HL-60/S4 treated with phorbol 12-myristate 13-acetate at 8.2 ng/mL for 4 days and 3 days (cell line): ENCODE data around the gene B4GALT3.

Experiments used
- in situ Hi-C: fragments of 300-500 bp; cut with MboI; formaldehyde crosslinking; loops from 2 replicates; pipeline ENCODE4 v1.15.0; 2022; ENCODE audit warnings: low sequenced_read_pairs

The B4GALT3 gene

DNA sequence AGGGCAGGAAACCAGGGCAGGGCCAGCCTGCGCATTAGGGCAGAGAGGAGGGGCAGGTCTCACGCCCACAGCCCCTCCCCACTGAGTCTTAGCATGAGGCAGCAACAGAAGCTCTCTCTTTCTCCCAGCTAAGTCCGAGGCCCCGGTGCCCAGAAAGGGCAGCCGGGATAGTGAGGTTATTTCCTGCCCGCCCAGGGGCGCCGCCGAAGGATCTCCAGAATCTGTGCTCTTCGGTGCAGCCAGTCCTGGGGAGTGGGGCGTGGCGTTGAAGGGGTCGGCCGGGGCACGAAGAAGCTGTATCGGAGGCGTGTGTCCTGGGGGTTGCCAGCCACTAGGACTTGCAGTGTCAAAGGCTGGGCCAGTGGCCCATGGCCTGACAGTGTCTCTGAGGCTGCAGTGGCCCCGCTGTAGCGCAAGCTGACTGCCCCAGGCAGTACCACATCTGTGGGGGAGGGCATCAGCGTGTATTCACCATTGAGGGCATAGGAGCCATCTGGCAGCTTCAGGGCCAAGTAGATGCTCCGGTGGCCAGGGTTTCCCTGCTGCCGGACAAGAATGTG lies 13.7 kb upstream of the B4GALT3 start:
- in situ Hi-C loops = no loop called here

DNA sequence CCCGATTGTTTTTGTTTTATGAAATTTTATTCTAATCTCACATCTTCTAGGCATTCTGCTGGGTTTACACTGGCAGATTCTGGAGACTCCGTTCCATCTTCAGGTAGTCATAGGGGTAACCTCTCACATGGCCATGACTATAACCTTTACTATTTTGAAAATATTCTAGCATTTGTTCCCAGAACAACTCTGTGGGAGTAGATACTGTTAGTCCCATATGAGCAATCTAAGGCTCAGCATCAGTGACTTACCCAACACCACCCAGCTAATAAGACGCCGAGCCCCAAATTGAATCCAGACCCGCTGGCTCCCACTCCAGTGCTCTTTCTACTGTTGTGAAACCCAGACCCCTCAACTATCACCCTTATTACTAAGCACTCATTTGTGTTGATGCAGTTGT lies 11.7 kb upstream of the B4GALT3 start:
- in situ Hi-C loops = no loop called here

DNA sequence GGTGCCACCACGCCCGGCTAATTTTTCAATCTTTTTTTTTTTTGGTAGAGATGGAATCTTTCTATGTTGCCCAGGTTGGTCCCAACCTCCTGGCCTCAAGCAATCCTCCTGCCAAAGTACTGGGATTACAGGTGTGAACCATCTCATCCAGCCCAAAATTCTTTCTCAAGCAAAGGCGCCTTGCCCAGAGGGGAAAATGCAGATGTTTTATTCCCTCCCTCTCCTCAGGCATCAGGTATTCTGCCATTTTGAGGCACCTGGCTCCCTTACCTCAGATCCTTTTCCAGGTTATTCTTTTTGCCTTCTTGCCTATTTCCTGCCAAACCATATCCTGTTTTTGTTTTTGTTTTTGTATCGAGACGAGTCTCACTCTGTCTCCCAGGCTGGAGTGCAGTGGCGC lies 11.1 kb upstream of the B4GALT3 start:
- in situ Hi-C loops = no loop called here

DNA sequence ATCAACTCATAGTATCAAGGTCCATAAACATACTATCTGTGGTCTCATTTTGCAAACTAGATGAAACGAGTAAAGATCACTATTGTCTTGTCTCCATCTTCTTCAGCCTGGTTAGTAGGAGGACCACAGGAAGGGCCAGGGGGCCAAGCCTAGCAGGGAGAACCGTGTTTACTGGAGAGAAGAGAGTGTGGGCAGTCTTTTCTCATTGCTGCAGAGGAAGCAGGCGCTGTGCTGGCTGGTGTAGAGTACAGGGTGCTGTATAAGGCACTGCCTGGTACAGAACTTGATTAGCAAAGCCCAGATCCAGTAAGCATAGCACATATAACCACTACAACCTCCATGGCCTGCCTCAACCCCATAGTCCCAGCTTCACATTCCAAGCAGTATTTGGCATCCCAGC lies 10.0 kb upstream of the B4GALT3 start:
- in situ Hi-C loops = no loop called here

DNA sequence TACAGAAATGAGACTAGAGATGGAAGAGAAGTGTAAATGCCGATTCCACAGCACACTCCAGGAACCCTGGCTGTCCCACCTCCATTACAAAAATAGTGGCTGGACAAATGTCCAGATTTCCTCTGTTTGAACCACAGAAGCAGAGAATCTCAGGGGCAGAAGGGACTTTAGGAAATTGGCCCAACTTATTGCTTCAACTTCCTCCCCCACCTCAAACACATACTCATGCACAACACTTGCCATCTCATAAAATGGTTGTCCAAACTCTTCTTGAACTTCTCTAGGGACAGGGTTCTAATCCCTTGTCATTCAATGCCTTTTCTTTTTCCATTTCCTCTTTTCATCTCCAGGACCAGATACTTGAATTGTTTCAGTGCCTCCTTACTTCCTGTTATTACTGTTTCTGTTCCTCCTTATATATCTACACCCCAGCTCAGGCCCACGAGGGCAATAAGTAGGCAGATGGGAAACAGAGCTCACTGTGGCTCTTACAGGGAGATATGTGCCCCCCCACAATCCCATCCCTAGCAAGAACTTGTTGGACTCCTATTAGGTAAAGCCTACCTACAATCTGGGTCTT lies 8.5 kb upstream of the B4GALT3 start:
- in situ Hi-C loops = no loop called here

DNA sequence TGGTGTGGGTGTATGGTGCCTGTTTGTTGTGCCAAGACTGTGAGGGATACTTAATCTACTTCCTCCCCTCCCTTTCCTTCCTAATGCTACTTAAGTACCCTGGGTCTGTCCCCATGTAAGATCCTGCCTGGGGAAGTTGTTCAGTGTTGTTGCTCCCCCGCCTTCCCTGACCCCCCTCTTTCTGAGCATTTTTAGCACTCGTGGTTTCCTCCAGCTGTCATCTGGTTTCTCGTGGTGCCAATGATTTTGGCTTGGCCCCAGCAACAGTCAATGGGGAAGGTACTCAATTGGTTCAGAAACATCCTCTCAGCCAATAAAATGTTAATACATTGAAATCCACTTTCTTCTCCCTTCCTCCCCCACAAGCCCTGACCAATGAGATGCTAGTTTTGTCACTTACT lies 8.0 kb upstream of the B4GALT3 start:
- in situ Hi-C loops = no loop called here

DNA sequence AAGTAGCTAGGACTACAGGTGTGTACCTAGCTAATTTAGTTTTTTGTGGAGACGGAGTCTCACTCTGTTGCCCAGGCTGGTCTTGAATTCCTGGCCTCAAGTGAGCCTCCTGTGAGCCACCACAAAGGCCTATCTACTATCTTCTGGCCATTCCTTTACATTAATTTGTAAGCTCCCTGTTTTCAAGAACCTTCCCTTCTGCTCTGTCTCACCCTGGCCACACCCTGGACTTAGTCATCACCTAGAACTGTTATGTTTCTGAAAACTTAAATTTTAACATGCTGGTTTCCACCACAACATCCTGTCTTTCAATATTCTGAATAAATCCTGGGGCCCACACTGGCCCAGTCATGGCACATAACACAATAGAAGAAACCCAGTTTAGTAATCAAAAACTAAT lies 4.9 kb upstream of the B4GALT3 start:
- in situ Hi-C loops = no loop called here

DNA sequence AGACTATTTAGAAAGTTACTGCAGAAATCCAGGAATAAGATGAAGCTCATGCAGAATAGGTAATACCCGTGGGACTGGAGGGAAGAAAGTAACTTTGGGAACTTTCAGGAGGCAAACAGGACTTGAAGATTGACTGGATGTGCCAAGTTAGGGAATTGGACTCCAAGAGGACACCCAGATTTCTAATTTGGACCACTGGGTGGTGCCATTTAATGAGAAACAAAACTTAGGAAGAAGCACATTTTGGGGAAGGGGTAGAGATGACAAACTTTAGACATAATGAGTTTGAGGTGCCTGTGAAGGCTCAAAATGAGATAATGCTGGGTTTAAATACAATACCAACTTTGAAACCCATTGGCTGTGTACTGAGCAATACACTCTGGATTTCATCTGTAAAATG lies 3.3 kb upstream of the B4GALT3 start:
- in situ Hi-C loops = no loop called here

DNA sequence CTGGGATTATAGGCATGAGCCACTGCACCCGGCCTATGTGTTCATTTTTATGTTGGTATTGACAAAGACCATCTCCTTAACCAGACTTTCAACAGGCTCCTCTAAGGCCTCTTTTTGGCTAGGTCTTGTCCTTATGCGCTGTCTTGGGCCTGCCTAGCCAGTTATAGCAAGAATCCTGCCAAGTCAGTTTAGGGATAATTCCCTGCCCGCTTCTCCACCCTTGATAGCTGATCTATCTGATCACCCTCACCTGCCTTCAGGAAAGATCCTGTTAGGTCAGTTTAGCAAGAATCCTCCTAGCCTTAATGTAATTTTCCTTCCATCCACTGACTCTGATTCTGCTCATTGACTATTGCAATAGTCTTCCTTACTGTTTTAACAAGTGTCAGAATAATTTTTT lies 2.4 kb upstream of the B4GALT3 start:
- in situ Hi-C loops = no loop called here

DNA sequence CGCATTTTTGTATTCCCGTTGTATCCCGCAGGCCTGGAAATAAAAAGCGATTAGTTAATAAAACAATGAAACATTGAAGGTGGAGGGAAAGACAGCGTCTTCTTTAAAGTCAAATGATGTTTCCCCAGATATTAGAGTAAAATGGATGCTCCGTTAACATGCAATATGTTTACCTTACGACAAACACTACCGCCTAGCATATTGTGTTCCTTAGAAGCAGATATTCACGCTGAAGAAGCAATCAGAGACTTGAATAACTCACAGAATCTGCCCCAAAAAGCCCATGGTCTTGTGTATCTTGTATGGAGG lies 583 bp upstream of the B4GALT3 start:
- in situ Hi-C loops = no loop called here

DNA sequence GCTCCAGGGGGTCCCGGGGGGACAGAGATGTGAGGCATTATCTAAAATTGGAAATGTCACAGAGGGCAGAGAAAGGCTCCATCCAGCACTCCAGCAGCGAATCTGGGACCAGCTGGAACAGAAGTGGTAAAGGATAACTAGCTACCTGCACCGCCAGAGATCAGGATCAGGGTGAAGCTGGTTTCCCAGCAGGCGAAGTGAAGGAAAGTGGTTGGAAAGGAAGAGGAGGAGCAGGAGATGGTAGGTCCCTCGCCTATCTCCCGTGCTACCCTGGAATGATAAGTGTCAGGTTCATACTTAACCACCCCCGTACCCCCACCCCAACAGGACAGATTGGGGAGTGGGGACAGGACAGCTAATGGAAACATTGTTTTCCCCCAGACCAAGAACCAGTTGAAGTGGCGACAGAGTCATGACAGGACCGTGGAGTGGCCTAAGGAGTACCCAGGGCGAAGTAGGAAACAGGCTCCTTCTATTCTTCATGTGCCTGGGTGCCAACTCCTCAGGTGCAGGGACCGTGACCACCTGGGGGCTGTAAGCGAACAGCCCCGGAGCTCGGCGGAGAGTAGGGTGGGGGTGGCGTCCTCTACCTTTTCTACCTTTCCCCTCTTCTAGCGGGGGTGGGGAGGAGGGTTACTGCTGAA lies 717 bp downstream of the B4GALT3 start:
- in situ Hi-C loops = no loop called here

DNA sequence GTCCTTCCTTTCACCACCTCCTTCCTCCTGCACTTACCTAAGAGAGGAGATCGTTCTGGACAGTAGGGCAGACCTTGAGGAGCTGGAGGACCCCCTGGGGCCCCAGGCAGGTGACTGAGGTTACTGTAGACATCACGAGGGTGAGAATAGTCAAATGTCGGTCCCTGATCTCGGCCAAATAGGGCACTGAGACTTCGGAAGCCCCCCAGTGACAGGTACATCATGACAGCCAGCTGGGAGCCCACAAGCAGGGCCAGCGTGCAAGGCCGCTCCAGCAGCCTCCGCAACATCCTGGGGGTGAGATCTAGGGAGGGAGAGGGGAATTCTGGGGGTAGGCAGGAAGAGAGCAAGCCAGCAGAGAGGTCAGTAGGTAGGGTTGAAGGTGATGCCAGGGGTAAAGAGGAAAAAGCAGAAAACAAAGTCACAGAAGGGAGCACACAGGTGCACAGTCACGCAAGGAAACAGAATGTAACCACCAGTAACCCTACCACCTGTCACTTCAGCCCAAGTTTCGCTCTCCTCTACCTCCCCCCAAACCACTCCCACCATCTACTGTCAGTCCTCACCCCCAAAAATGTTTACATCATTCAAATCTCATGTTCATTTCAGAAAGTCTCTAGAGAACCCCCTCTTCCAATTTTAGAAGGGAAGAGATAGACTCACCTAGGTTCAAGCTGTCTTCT lies 1.4 kb downstream of the B4GALT3 start:
- in situ Hi-C loops = no loop called here

DNA sequence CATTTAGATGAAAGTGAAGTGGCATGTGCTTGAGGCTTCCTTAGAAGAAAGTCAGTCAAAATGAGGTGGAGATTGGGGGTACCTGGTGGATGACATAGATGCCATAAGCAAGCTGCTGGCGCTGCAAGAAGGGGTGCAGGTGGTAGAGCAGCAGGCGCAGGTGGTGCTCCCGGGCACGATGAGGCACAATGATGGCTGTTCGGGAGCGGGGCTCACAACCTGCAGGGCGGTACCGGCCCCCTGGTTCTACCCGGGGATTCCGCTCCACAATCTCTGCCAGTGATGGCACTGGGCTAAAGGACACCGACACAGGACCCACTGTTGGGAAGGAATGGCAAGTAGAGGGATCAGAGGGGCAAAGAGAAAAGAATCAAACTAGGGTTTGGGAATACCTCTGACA lies 2.4 kb downstream of the B4GALT3 start:
- in situ Hi-C loops = no loop called here

DNA sequence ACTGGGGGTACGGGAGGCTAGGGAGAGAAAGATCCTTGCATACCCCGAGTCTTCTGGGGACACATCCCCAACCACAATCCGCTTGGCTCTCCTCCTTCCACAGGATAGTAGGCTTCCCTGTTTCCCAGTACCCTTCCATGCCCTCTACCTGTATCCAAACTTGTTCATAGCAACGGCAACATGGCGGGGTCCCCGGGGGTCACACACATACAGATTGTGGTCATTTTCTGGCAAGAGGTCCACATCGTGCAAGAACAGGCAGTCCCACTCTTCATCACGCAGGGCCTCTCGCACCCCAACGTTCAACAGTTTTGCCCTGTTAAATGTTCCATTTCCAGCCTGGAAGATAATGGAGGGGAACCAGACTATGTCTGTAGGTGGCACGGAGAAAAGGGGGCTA lies 3.6 kb downstream of the B4GALT3 start:
- in situ Hi-C loops = no loop called here

DNA sequence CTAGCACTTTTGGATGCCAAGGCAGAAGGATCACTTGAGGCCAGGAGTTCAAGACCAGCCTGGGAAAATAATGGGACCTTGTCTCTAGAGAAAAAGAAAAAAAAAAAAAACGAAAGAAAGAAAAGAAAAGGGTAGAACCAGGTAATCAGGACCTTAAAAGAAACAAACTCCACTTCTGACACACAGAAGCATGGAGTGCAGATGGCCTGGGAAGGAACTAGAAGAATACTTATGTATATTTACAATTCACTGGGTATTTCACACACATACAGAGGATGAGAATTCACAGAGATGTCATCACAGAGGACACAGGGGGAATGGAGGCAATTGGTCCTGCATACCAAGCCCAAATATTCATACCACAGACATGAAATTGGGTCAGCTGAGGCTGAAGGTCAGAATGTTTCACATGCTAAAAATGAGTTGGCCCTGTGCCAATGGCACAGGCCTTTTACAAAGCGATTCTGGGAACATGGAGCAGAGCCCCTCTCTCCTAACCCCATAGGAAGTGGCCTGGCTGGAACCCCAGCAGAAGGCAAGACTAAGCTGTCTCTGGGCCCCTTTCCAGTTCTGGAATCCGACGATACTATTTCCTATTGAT lies 4.4 kb downstream of the B4GALT3 start:
- in situ Hi-C loops = no loop called here

DNA sequence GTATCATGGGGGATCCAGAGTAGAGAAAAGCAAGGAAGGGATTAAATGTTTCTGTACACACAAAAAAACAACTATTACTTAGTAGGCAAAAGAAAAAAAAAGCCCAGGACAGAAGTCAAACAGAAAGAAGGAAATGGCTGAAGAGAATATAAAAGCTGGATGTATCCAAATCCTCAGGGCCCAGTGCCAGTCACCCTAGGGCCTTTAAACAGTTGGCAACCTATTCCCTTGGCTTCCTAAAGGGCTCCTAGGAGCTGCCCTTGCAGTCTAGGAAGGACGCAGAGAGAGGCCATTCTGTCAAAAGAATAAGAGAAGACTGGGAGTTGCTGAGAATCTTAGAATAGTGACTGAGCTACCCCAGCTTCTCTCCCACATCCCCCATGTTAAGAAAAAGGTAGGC lies 5.0 kb downstream of the B4GALT3 start:
- in situ Hi-C loops = no loop called here

DNA sequence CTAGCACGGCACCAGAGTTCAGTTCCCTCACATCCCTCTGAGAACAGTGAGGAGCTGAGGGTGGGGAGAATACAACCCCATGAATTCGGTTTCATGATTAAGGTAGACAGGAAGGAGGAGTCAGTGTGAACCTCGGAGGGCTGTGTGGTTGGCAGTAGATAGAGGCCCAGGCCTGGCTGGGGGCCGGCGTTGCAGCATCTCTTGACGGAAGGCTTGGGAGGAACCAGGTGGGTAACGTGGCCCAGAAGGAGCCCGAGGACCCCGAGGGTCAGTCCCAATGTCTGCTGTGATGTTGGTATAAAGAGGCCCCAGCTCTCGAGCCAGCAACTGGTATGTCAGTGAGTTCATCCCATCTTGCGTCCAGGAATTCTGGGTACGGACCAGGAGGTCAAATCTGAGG lies 5.6 kb downstream of the B4GALT3 start:
- in situ Hi-C loops = no loop called here

DNA sequence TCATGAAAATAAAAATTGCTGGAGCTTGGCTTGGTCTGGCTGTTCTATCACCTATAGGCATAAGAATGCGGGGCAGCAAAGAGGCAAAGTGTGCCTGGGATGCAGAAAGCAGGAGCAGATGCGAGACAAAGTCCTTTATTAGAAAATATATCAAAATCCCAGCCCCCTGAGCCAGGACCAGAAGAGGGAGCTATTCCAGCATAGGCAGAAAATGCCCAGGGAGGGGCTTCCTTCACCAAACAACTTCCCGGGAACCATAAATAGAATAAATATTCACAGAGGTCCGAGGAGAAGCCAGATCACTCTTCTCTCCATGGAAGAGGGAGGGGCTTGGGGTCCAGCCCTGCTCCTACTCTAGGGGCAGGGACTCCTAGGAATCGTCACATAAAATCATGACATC lies 6.1 kb downstream of the B4GALT3 start:
- in situ Hi-C loops = no loop called here

DNA sequence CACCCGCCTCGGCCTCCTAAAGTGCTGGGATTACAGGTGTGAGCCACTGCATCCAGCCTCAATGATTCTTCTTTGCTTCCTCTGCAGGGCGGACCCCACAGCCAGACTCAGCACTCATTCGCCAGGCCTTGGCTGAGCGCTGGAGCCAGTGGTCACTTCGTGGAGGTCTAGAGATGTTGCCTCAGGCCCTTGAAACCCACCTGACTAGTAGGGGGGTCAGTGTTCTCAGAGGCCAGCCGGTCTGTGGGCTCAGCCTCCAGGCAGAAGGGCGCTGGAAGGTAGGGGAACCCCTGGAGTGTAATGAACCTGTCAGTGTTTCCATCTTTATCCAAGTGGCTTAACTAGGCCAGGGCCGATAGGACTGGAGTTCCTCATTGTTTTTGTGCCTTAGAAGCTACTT lies 8.4 kb downstream of the B4GALT3 start:
- in situ Hi-C loops = no loop called here

DNA sequence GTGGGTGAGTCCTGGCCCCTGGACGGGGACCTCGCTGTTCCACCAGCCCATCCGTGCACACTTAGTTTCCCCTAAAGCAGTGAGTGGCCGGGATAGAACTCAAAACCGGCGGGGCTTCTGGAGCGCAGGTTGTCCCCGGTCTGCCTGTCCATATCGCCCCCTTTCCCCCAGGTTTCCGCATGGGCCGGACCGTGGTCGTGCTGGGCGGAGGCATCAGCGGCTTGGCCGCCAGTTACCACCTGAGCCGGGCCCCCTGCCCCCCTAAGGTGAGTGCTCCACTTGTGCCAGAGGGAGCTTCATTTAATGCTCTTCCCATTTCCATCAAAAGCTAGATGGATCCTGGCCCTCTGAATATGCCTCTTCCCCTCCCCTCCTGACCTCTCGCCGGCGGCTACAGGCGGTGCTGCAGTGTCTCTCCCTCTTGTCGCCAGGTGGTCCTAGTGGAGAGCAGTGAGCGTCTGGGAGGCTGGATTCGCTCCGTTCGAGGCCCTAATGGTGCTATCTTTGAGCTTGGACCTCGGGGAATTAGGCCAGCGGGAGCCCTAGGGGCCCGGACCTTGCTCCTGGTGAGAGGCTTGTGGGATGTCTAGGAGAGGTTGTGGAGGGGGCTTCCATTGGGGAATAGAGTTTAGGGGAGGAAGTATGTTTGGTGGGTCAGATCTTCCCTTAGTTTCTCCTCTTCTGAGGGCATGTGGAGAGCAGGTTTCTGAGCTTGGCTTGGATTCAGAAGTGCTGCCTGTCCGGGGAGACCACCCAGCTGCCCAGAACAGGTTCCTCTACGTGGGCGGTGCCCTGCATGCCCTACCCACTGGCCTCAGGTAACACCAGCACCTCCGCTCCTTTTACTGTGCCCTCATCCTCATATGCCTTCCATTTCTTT lies 10.4 kb downstream of the B4GALT3 start:
- in situ Hi-C loops = no loop called here
